IPS DF 19.7 (cell line): ENCODE measurements around the gene FBH1.

ENCODE experiments used
- DNase-seq: peaks from one replicate; pipeline ENCODE4 v3.0.0-alpha.2; 2013; ENCODE audit warnings: low read depth, low spot score

FBH1 gene

DNA sequence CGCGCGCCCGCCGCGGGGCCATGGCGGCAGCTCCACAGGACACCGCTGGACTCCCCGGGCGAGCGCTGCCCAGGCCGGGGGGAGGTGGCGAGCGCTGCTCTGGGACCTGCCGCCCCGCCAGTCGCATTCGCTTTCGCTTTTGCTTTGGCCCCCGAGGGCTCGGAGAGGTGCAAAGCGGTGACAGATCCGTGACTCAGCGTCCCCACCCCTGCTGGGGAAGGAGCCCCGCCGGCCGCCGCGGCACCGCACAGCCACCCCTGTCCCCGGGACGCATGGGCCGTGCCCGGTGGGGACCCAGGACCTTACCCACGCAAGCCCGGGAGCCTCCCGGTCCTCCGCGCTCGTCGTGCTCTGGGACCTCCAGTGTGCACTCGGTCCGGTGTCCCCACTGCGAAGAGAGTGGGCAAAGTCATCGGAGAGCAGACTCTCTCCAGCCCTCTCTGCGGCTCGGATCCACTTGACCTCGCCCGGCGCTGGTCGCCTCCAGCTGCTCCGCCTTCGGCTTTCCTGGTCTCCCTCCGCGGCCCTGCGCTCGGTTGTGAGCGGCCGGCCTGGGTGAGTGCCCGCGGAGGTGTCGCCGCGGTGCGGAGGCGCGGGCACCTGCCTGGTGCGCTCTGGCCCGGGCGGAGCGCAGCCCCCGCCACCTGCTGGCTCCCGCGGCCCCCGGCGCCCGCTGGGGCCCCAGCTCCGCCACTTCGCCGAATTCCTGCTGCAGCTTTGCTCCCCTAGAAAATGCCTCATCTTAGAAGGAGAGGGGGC is 87.6 kb downstream of the FBH1 start, which contains the start of gene IL15RA:
Gene IL15RA, minus strand, starts transcription at position 73 of the 759 bp plus-strand sequence. Its CDS starts 51 bp downstream, at position 22.
- DNase-seq, result no peak

DNA sequence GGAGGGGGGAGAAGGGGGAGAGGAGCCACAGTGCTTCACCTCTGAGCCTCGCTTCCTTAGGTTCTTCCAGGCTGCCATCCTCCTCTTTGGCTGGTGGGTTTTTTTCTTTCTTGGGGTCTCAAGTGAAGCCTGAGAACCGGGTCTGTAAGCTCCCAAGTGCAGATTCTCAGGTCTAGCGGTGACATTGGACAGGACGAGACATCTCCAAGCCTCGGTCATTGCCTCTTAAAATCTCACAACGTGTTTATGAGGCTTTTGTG is 88.1 kb downstream of the FBH1 start:
- DNase-seq, result no peak

DNA sequence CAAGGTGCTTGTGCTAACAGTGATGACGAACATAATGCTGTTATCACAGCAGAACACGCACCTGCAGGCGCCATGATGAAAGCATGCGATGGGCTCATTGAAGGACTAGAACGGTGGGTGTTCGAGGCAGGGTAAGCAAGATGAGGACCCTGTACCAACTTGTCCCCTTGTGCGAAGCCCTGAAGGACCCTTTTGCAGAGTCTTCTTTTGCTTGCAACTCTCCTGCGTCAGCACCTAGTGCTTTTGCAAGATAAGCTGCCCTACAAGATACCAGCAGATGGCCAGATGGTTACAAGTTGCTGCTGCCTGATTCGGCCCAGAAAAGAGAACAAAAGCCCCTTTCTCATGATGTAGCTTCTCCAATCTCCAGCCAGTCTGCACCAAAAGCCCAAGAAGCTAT is 91.5 kb downstream of the FBH1 start:
- no peak for DNase-seq

DNA sequence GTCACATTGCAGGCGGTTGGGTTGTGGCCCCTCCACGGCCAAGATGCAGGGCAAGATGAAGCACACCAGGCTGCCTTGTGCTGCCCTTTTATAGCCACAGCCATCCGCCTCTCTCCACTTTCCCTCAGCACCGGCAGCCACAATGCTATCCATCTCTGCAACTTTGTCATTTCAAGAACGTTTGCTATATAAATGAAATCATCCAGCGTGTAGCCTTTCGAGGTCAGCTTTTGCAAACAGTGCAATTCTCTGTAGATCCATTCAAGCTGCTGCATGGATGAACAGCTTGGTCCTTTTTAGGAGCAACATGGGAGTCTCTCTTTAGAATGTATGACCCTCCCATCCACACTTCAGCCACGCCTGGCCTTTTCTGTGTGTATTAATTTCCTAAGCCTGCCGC is 93.7 kb downstream of the FBH1 start:
- DNase-seq, result no peak

DNA sequence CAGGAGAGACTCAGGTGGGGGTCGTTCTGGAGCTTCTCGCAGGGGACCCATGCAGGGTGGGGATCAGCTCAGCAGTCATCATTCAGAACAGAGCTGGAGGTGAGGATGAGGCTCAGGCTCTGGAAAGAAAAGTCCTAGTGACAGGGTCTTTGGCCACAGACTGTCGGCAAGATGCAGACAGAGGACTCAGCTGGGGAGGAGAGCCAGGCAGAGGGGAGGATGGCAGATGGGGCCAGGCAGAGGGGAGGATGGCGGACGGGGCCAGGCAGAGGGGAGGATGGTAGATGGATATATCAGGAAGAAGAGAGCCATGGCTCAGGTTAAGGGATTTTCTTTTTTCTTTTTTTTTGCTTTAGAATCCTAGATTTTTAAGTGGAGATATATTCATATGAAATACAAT is 95.0 kb downstream of the FBH1 start:
- no peak for DNase-seq
